ENCODE measurements around the gene ANOS1.
"Not testable (repeated sequence)": the region's sequence is repeated elsewhere in the genome, so short reads cannot be mapped to it uniquely, and the experiment has no call there.

The ANOS1 gene

GRCh38 chrX:8629871-8630270 is 102.1 kb downstream of the ANOS1 start:
- DNase-seq (ENCODE audit: low read depth, low spot score), result peak; percentile 19

- DNase-seq (ENCODE audit: low read depth, low spot score), result no peak
These were observed 104.1 kb downstream of the ANOS1 start for GRCh38 chrX:8627796-8628195.

GRCh38 chrX:8607326-8607725 is 124.6 kb downstream of the ANOS1 start:
- peak; percentile 63 for DNase-seq (ENCODE audit: low read depth, low spot score)

GRCh38 chrX:8604131-8604530 is 127.8 kb downstream of the ANOS1 start:
- DNase-seq (ENCODE audit: low read depth, low spot score), result no peak

- no peak for DNase-seq (ENCODE audit: low read depth, low spot score)
These were observed 140.4 kb downstream of the ANOS1 start for GRCh38 chrX:8591501-8591900.

GRCh38 chrX:8586953-8587352 is 145.0 kb downstream of the ANOS1 start:
- DNase-seq (ENCODE audit: low read depth, low spot score), result no peak

- DNase-seq (ENCODE audit: low read depth, low spot score), result no peak
These were observed 152.3 kb downstream of the ANOS1 start for GRCh38 chrX:8579602-8580001.

GRCh38 chrX:8576821-8577220 is 155.1 kb downstream of the ANOS1 start:
- DNase-seq (ENCODE audit: low read depth, low spot score), result no peak

- no peak for DNase-seq (ENCODE audit: low read depth, low spot score)
These were observed 166.2 kb downstream of the ANOS1 start for GRCh38 chrX:8565729-8566128.

GRCh38 chrX:8548446-8548845 is 183.5 kb downstream of the ANOS1 start:
- DNase-seq (ENCODE audit: low read depth, low spot score), result peak; percentile 5

- no peak for DNase-seq (ENCODE audit: low read depth, low spot score)
These were observed 185.2 kb downstream of the ANOS1 start for GRCh38 chrX:8546715-8547114.

- DNase-seq (ENCODE audit: low read depth, low spot score), result peak; percentile 6
These were observed 211.1 kb downstream of the ANOS1 start for GRCh38 chrX:8520791-8521190.

GRCh38 chrX:8520178-8520577 is 211.8 kb downstream of the ANOS1 start:
- no peak for DNase-seq (ENCODE audit: low read depth, low spot score)

GRCh38 chrX:8504451-8504850 is 227.5 kb downstream of the ANOS1 start:
- peak; percentile 81 for DNase-seq (ENCODE audit: low read depth, low spot score)

GRCh38 chrX:8502101-8502500 is 229.8 kb downstream of the ANOS1 start:
- not testable (repeated sequence) for DNase-seq (ENCODE audit: low read depth, low spot score)

GRCh38 chrX:8500203-8500602 is 231.7 kb downstream of the ANOS1 start:
- no peak for DNase-seq (ENCODE audit: low read depth, low spot score)

GRCh38 chrX:8495036-8495435 is 236.9 kb downstream of the ANOS1 start:
- DNase-seq (ENCODE audit: low read depth, low spot score), result not testable (repeated sequence)

GRCh38 chrX:8484360-8484949 is 247.5 kb downstream of the ANOS1 start:
- no peak for DNase-seq (ENCODE audit: low read depth, low spot score)
